Natural killer cell (primary cell): ENCODE measurements around the gene HACE1. TPM values are rescaled to one million over a fixed set of nuclear protein-coding genes. Genes with fewer than 3 reads are reported as not detected.

Source experiments
- ATAC-seq, 3 donors: fragments of 150-1000 bp in 2 of 3; fragments of 200-7000 bp in 1 of 3; cut with Tn5 transposase; 1 replicate in 1 of 3; 2 replicates in 2 of 3; pipeline ENCODE4 v1.10.0; 2021; ENCODE audit warnings: mild to moderate bottlenecking in 2 of 3, moderate library complexity in 2 of 3
- DNase-seq, 2 donors: peaks; one replicate each; pipeline versions ENCODE4 v3.0.0 to v3.0.0-alpha.2; 2013 to 2021; ENCODE audit warnings: mixed read lengths in 1 of 2
- H3K27ac ChIP-seq: one replicate; pipeline ENCODE4 v1.5.1; 2013; ENCODE audit warnings: mild to moderate bottlenecking, low read length
- H3K27me3 ChIP-seq: one replicate; pipeline ENCODE4 v1.6.1; 2013; ENCODE audit warnings: low read length; ENCODE audit not compliant: control insufficient read depth, insufficient read depth
- H3K36me3 ChIP-seq: one replicate; pipeline ENCODE4 v1.6.1; 2013; ENCODE audit warnings: low read length; ENCODE audit not compliant: control insufficient read depth, insufficient read depth
- H3K4me1 ChIP-seq: one replicate; pipeline ENCODE4 v1.6.1; 2013; ENCODE audit warnings: low read length; ENCODE audit not compliant: control insufficient read depth, insufficient read depth
- H3K4me3 ChIP-seq: one replicate; pipeline ENCODE4 v1.5.1; 2013; ENCODE audit warnings: low read length
- H3K9me3 ChIP-seq: one replicate; pipeline ENCODE4 v1.6.1; 2013; ENCODE audit warnings: low read length; ENCODE audit not compliant: control insufficient read depth, insufficient read depth
- H3K27ac Mint-ChIP-seq, 2 donors: one replicate each; pipeline ENCODE4 v1.8.0; 2022; ENCODE audit warnings: mild to moderate bottlenecking in 2 of 2, mixed read lengths in 2 of 2, moderate library complexity in 1 of 2
- H3K27me3 Mint-ChIP-seq, 2 donors: one replicate each; pipeline ENCODE4 v1.8.0; 2022; ENCODE audit warnings: low read depth in 2 of 2, mixed read lengths in 2 of 2
- H3K36me3 Mint-ChIP-seq: one replicate; pipeline ENCODE4 v1.8.0; 2022; ENCODE audit warnings: mixed read lengths
- H3K4me1 Mint-ChIP-seq, 2 donors: one replicate each; pipeline ENCODE4 v1.8.0; 2022; ENCODE audit warnings: mixed read lengths in 2 of 2
- H3K4me3 Mint-ChIP-seq: one replicate; pipeline ENCODE4 v1.8.0; 2022; ENCODE audit warnings: mild to moderate bottlenecking, moderate library complexity, mixed read lengths
- H3K9me3 Mint-ChIP-seq, 2 donors: one replicate each; pipeline ENCODE4 v1.8.0; 2022; ENCODE audit warnings: mixed read lengths in 2 of 2
- WGBS: methylation state at CpG from one replicate; pipeline ENCODE4 v1.1.7; 2013; ENCODE audit warnings: missing lambda C conversion rate; ENCODE audit not compliant: insufficient coverage; 5-methylcytosine and 5-hydroxymethylcytosine counted together
- intact Hi-C: fragments of 100-400 bp; cut with micrococcal nuclease; formaldehyde crosslinking; loops from one replicate; pipeline ENCODE4 v1.14.2; 2022
- total RNA-seq, 4 donors: library from RNA; stranded (reverse); fragments of 120-200 nt in 1 of 4; gene quantifications; one replicate each; pipeline versions ENCODE4 v1.2.3 to v1.2.4, GENCODE V29; 2013 to 2022
- TF ChIP-seq, protein P1 (sequence below): fragments of 200-600 bp; IDR thresholded peaks from one replicate; pipeline ENCODE4 v1.8.0; 2022; ENCODE audit warnings: antibody characterized with exemption

The HACE1 gene
- total RNA-seq, 3 donors from 2014 or later (not counting 1 experiment from before 2014, with no cell fraction given): 9.6 to 12.6 (median 9.8) TPM

DNA sequence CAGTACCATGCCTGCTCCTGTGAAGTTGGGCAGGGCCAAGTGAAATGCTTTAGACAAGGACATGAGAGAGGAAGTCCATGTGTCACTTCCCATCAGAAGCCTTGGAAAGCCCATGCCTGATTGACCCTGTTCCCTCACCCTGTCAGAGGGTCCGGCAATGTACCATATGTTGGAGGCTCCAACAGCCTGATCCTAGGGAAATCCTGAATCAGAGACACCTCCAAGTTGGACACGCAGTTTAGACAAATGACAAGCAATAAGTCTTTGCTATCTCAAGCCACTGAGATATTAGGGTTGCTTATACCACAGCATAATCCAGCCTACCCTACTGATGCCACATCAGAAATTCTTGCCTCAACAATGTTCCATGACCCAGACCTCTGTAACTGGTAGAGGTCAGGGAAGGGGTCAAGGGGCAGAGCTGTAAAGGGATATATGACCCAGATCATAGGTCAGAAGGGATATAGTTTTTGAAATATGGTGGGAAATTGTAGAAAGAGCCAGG is 174.8 kb downstream of the HACE1 start:
- DNase-seq: no peak
- H3K9me3 ChIP-seq: no peaks in the 10 kb centered on the region
- no peak for ATAC-seq
- Mint-ChIP-seq H3K27me3 (no peaks in the 10 kb centered on the region), H3K36me3 (no peaks in the 10 kb centered on the region), H3K4me3 (no peak overlapping the region), H3K9me3 (no peaks in the 10 kb centered on the region), H3K4me1 (peaks cover 6 to 12% of the 10 kb centered on the region in 2 donors), H3K27ac (no peak overlapping the region)
- no peak overlapping the region for H3K27ac ChIP-seq
- 98% methylated on average over 2 of the region's 2 CpGs for WGBS
- peaks cover 4% of the 10 kb centered on the region for H3K4me1 ChIP-seq
- H3K4me3 ChIP-seq: no peak overlapping the region
- TF ChIP-seq, protein P1, sequence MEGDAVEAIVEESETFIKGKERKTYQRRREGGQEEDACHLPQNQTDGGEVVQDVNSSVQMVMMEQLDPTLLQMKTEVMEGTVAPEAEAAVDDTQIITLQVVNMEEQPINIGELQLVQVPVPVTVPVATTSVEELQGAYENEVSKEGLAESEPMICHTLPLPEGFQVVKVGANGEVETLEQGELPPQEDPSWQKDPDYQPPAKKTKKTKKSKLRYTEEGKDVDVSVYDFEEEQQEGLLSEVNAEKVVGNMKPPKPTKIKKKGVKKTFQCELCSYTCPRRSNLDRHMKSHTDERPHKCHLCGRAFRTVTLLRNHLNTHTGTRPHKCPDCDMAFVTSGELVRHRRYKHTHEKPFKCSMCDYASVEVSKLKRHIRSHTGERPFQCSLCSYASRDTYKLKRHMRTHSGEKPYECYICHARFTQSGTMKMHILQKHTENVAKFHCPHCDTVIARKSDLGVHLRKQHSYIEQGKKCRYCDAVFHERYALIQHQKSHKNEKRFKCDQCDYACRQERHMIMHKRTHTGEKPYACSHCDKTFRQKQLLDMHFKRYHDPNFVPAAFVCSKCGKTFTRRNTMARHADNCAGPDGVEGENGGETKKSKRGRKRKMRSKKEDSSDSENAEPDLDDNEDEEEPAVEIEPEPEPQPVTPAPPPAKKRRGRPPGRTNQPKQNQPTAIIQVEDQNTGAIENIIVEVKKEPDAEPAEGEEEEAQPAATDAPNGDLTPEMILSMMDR: no peak
- H3K27me3 ChIP-seq: no peaks in the 10 kb centered on the region
- H3K36me3 ChIP-seq: no peaks in the 10 kb centered on the region
- intact Hi-C loops: loop anchor here (5.0 kb wide), 1 partner anchor 392 kb away; no protein-coding TSS in a partner anchor

DNA sequence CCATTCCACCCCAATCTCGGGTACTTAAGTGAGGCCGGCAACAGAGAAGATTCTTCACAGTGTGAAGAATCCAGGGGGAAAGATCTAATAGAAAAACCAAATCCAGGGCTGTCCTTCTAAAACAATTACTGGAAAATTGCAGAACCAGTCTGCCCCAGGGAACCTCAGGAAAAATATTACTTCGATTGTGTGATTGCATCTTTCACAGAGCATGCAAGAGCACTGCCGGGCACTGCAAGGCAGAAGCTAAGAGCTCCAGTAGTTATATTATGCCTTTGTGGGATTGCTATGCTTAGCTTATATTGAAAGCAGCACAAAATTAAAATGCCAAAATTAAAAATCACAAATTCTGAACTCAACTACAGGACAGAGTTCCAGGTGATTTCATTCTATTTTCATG is 175.9 kb downstream of the HACE1 start:
- H3K27me3 ChIP-seq: no peaks in the 10 kb centered on the region
- DNase-seq (no peak), ATAC-seq (no peak)
- Mint-ChIP-seq H3K27ac (no peak overlapping the region), H3K4me3 (no peak overlapping the region), H3K27me3 (no peaks in the 10 kb centered on the region), H3K9me3 (no peaks in the 10 kb centered on the region), H3K36me3 (no peaks in the 10 kb centered on the region), H3K4me1 (peaks cover 6 to 12% of the 10 kb centered on the region in 2 donors)
- TF ChIP-seq, protein P1: no peak
- H3K4me1 ChIP-seq: peaks cover 4% of the 10 kb centered on the region
- H3K27ac ChIP-seq: no peak overlapping the region
- no peaks in the 10 kb centered on the region for H3K9me3 ChIP-seq
- 92% methylated on average over 4 of the region's 4 CpGs for WGBS
- H3K4me3 ChIP-seq: no peak overlapping the region
- no peaks in the 10 kb centered on the region for H3K36me3 ChIP-seq
- intact Hi-C loops: loop anchor here (1.0 to 5.0 kb wide), 2 partner anchors 87 to 393 kb away; no protein-coding TSS in a partner anchor

DNA sequence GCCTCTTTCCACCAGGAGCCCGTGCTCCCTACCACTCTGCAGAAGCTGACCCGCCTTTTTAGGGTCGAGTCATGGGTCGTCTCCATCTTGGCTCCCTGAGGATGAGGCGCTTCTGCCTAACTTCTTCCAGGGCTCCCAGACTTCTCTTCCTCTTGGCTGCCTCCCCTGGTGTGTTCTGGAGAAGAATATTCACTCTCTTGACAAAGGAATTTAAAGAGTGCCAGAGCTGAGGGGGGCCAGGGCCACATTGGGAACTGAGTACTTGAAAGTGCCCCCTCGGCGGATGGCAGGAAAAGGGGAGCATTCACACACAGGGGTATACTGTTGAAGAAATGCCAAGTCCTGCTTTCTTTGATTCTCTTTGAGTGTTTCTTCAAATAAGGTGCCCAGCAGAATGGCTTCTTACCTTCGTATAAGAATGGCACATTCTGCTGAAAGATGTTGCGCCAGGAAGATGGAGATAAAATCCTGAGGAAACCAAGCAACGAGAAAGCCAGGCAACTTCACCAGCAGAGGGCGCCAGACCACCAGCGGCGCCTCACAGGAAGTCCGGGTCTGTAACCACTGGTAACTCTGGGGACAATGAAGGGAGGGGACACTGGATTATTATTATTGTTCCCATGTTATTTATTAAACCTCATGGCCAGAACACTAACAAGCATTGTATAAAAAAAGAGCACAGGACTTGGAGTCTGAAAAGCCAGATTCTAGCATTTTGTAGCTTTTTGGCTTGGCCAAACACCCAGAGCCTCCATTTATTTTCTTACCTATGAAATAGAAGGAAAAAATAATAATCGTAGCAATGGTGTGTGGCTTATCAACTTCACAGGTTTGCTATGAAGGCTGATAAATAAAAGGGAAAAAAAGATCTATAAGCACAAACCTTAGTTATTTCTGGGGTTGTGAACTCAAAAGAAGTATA is 176.7 kb downstream of the HACE1 start:
- 60% methylated on average over 13 of the region's 15 CpGs for WGBS
- Histone ChIP-seq H3K27me3 (no peaks in the 10 kb centered on the region), H3K4me1 (peaks cover 4% of the 10 kb centered on the region), H3K36me3 (no peaks in the 10 kb centered on the region), H3K9me3 (no peaks in the 10 kb centered on the region), H3K4me3 (no peak overlapping the region), H3K27ac (no peak overlapping the region)
- Mint-ChIP-seq H3K9me3 (no peaks in the 10 kb centered on the region), H3K36me3 (no peaks in the 10 kb centered on the region), H3K4me1 (peaks cover 6 to 12% of the 10 kb centered on the region in 2 donors), H3K27me3 (no peaks in the 10 kb centered on the region), H3K4me3 (no peak overlapping the region), H3K27ac (no peak overlapping the region)
- intact Hi-C loops: loop anchor here (1.0 to 5.0 kb wide), 2 partner anchors 88 to 394 kb away; no protein-coding TSS in a partner anchor
- DNase-seq (peak; percentile 52 to 83), ATAC-seq (peak; percentile 57 to 78 (median 60))
- TF ChIP-seq, protein P1: peak; percentile 87
